ENCODE measurements around the gene NUBPL.
"Not testable (repeated sequence)": the region's sequence is repeated elsewhere in the genome, so short reads cannot be mapped to it uniquely, and the experiment has no call there.

Gene NUBPL

GRCh38 chr14:31578792-31579501 is 17.7 kb downstream of the NUBPL start:
- no peak for DNase-seq

- no peak for DNase-seq
Measured at GRCh38 chr14:31580234-31580633, 19.0 kb downstream of the NUBPL start.

- no peak for DNase-seq
Measured at GRCh38 chr14:31582286-31582691, 21.1 kb downstream of the NUBPL start.

- no peak for DNase-seq
Measured at GRCh38 chr14:31582836-31583452, 21.7 kb downstream of the NUBPL start.

GRCh38 chr14:31590206-31590605 is 29.0 kb downstream of the NUBPL start:
- no peak for DNase-seq

GRCh38 chr14:31592122-31592521 is 30.9 kb downstream of the NUBPL start:
- DNase-seq = no peak

GRCh38 chr14:31592631-31593030 is 31.4 kb downstream of the NUBPL start:
- DNase-seq = no peak

- DNase-seq = no peak
Measured at GRCh38 chr14:31596342-31597095, 35.3 kb downstream of the NUBPL start.

- no peak for DNase-seq
Measured at GRCh38 chr14:31605702-31606101, 44.5 kb downstream of the NUBPL start.

GRCh38 chr14:31611778-31612433 is 50.7 kb downstream of the NUBPL start:
- DNase-seq = no peak

GRCh38 chr14:31613188-31613587 is 52.0 kb downstream of the NUBPL start:
- DNase-seq = no peak

GRCh38 chr14:31618884-31619283 is 57.7 kb downstream of the NUBPL start:
- not testable (repeated sequence) for DNase-seq

GRCh38 chr14:31619440-31619839 is 58.2 kb downstream of the NUBPL start:
- DNase-seq = no peak

GRCh38 chr14:31620898-31621297 is 59.7 kb downstream of the NUBPL start:
- DNase-seq = not testable (repeated sequence)

- no peak for DNase-seq
Measured at GRCh38 chr14:31622060-31622459, 60.9 kb downstream of the NUBPL start.

- DNase-seq = not testable (repeated sequence)
Measured at GRCh38 chr14:31652900-31653299, 91.7 kb downstream of the NUBPL start.

- no peak for DNase-seq
Measured at GRCh38 chr14:31657917-31658316, 96.7 kb downstream of the NUBPL start.

GRCh38 chr14:31659278-31659677 is 98.1 kb downstream of the NUBPL start:
- no peak for DNase-seq

- DNase-seq = no peak
Measured at GRCh38 chr14:31660191-31660590, 99.0 kb downstream of the NUBPL start.

- DNase-seq = no peak
Measured at GRCh38 chr14:31660728-31661127, 99.5 kb downstream of the NUBPL start.

- DNase-seq = no peak
Measured at GRCh38 chr14:31668348-31668747, 107.1 kb downstream of the NUBPL start.

- no peak for DNase-seq
Measured at GRCh38 chr14:31672709-31673108, 111.5 kb downstream of the NUBPL start.

- DNase-seq = no peak
Measured at GRCh38 chr14:31677052-31677451, 115.8 kb downstream of the NUBPL start.

All from T-helper 1 cell (primary cell).